H1 (cell line): ENCODE data around the gene BCL2L13. TPM values are rescaled to one million over a fixed set of nuclear protein-coding genes. Genes with fewer than 3 reads are reported as not detected.
A peak's percentile ranks its signal among the peaks of the same experiment; 100 is the strongest.

Source experiments
- CTCF ChIA-PET: fragments of 300-600 bp; sonication (Branson Sonifier 250); formaldehyde crosslinking; loops from one replicate; lab custom pipeline; 2021; ENCODE audit not compliant: partially characterized antibody; lab: Charles Lee
- POLR2A ChIA-PET: fragments of 300-600 bp; sonication (Branson Sonifier 250); formaldehyde crosslinking; loops from one replicate; lab custom pipeline; 2021; ENCODE audit warnings: inconsistent platforms; ENCODE audit not compliant: partially characterized antibody; lab: Charles Lee
- DNase-seq, 2 experiments: peaks; one replicate each; pipeline versions ENCODE4 v3.0.0 to v3.0.0-alpha.2; 2010 to 2022; ENCODE audit warnings: low spot score in 2 of 2, low read depth in 1 of 2, mixed read lengths in 1 of 2
- FAIRE-seq: peaks from 2 replicates; lab custom pipeline; 2011; peaks lifted over from hg19 to GRCh38; lab: Jason Lieb, UNC
- H2AFZ ChIP-seq: 2 replicates; pipeline ENCODE4 v1.8.1; 2012; ENCODE audit warnings: low read length, inconsistent platforms
- H2AK5ac ChIP-seq: 2 replicates; pipeline ENCODE4 v1.6.1; 2013; ENCODE audit warnings: low read depth, low read length
- H2BK120ac ChIP-seq: replicated peaks from 2 replicates; pipeline ENCODE3; 2013; ENCODE audit warnings: low read depth, low read length, inconsistent platforms
- H2BK12ac ChIP-seq: 2 replicates; pipeline ENCODE4 v1.6.1; 2013; ENCODE audit warnings: low read depth, low read length
- H2BK15ac ChIP-seq: 2 replicates; pipeline ENCODE4 v1.6.1; 2013; ENCODE audit warnings: low read length
- H2BK20ac ChIP-seq: 2 replicates; pipeline ENCODE4 v1.6.1; 2013; ENCODE audit warnings: low read length
- H2BK5ac ChIP-seq: 2 replicates; pipeline ENCODE4 v1.6.1; 2013; ENCODE audit warnings: low read depth, low read length
- H3K14ac ChIP-seq: 2 replicates; pipeline ENCODE4 v1.6.1; 2013; ENCODE audit warnings: inconsistent platforms; ENCODE audit not compliant: insufficient read length
- H3K18ac ChIP-seq: 2 replicates; pipeline ENCODE4 v1.6.1; 2013; ENCODE audit warnings: low read length; ENCODE audit errors: extremely low read depth
- H3K23ac ChIP-seq: 2 replicates; pipeline ENCODE4 v1.6.1; 2013; ENCODE audit warnings: inconsistent platforms; ENCODE audit not compliant: insufficient read length
- H3K23me2 ChIP-seq: 2 replicates; pipeline ENCODE4 v1.6.1; 2013; ENCODE audit warnings: low read depth, low read length
- H3K27ac ChIP-seq: 2 replicates; pipeline ENCODE4 v1.6.1; 2011; ENCODE audit warnings: low read depth, low read length, inconsistent platforms
- H3K27me3 ChIP-seq, 4 experiments: replicated peaks in 1 of 4; 1 replicate in 1 of 4; 2 replicates in 3 of 4; pipeline versions ENCODE4 v1.6.1 to v1.8.1; 2011 to 2013; ENCODE audit warnings: low read length in 3 of 4, mild to moderate bottlenecking in 3 of 4, inconsistent platforms in 2 of 4, mixed read lengths in 2 of 4, moderate library complexity in 1 of 4; ENCODE audit not compliant: control insufficient read depth in 3 of 4, insufficient read depth in 3 of 4; ENCODE audit errors: extremely low read depth in 1 of 4
- H3K36me3 ChIP-seq, 4 experiments: 2 replicates each; pipeline versions ENCODE4 v1.6.1 to v1.8.1; 2011 to 2013; ENCODE audit warnings: mild to moderate bottlenecking in 4 of 4, low read length in 3 of 4, moderate library complexity in 2 of 4, control low read depth in 1 of 4, inconsistent platforms in 1 of 4; ENCODE audit not compliant: insufficient read depth in 4 of 4, control insufficient read depth in 2 of 4
- H3K4ac ChIP-seq: replicated peaks from 2 replicates; pipeline ENCODE3; 2013; ENCODE audit warnings: low read length, low read depth, mixed read lengths, inconsistent platforms; ENCODE audit not compliant: insufficient read length
- H3K4me1 ChIP-seq, 4 experiments: replicated peaks in 1 of 4; 1 replicate in 1 of 4; 2 replicates in 3 of 4; pipeline versions ENCODE4 v1.6.1 to v1.8.1; 2011 to 2013; ENCODE audit warnings: low read length in 3 of 4, inconsistent platforms in 2 of 4, mixed read lengths in 1 of 4; ENCODE audit not compliant: insufficient read depth in 4 of 4, control insufficient read depth in 3 of 4
- H3K4me2 ChIP-seq, 2 experiments: 2 replicates each; pipeline versions ENCODE4 v1.6.1 to v1.8.1; 2011 to 2013; ENCODE audit warnings: low read depth in 2 of 2, low read length in 2 of 2, control low read depth in 1 of 2, inconsistent platforms in 1 of 2, mild to moderate bottlenecking in 1 of 2; ENCODE audit not compliant: insufficient read depth in 1 of 2
- H3K4me3 ChIP-seq, 4 experiments: fragments of 200-600, 300-600 bp in 1 of 4; sonication (generic), shearing (Covaris generic), sonication (Bioruptor Twin) in 1 of 4; 2 replicates each; pipeline versions ENCODE4 v1.5.1 to v1.8.1; 2011 to 2016; ENCODE audit warnings: low read length in 4 of 4, low read depth in 3 of 4, control low read depth in 2 of 4, inconsistent platforms in 2 of 4, mild to moderate bottlenecking in 2 of 4, mixed read lengths in 1 of 4, moderate library complexity in 1 of 4; ENCODE audit not compliant: insufficient read depth in 2 of 4; ENCODE audit errors: extremely low read depth in 1 of 4
- H3K56ac ChIP-seq: replicated peaks from 2 replicates; pipeline ENCODE3; 2013; ENCODE audit warnings: low read depth, mild to moderate bottlenecking, mixed read lengths, low read length, inconsistent platforms; ENCODE audit not compliant: insufficient read length
- H3K79me1 ChIP-seq: 2 replicates; pipeline ENCODE4 v1.6.1; 2013; ENCODE audit warnings: low read depth, low read length, control low read depth
- H3K79me2 ChIP-seq, 2 experiments: 2 replicates each; pipeline versions ENCODE4 v1.6.1 to v1.8.1; 2012 to 2013; ENCODE audit warnings: low read length in 2 of 2, mild to moderate bottlenecking in 2 of 2, inconsistent platforms in 1 of 2; ENCODE audit not compliant: insufficient read depth in 2 of 2, control insufficient read depth in 1 of 2
- H3K9ac ChIP-seq, 4 experiments: replicated peaks in 1 of 4; 1 replicate in 1 of 4; 2 replicates in 3 of 4; pipeline versions ENCODE4 v1.6.1 to v1.8.1; 2011 to 2013; ENCODE audit warnings: low read depth in 3 of 4, low read length in 3 of 4, control low read depth in 2 of 4, mild to moderate bottlenecking in 2 of 4, moderate library complexity in 2 of 4, inconsistent platforms in 1 of 4; ENCODE audit errors: extremely low read depth in 1 of 4
- H3K9me3 ChIP-seq, 2 experiments: 2 replicates each; pipeline versions ENCODE4 v1.6.1 to v1.8.1; 2012 to 2013; ENCODE audit warnings: mild to moderate bottlenecking in 2 of 2, moderate library complexity in 2 of 2, control low read depth in 1 of 2, inconsistent platforms in 1 of 2, low read depth in 1 of 2, low read length in 1 of 2, mixed read lengths in 1 of 2; ENCODE audit not compliant: insufficient read depth in 2 of 2
- H4K20me1 ChIP-seq, 2 experiments: replicated peaks in 1 of 2; 2 replicates each; pipeline versions ENCODE3 to v1.8.1; 2011 to 2013; ENCODE audit warnings: inconsistent platforms in 2 of 2, low read length in 2 of 2, mild to moderate bottlenecking in 1 of 2; ENCODE audit not compliant: insufficient read depth in 2 of 2, control insufficient read depth in 1 of 2
- H4K5ac ChIP-seq: 2 replicates; pipeline ENCODE4 v1.6.1; 2013; ENCODE audit warnings: low read length, low read depth, mixed read lengths, inconsistent platforms; ENCODE audit not compliant: insufficient read length
- H4K8ac ChIP-seq: 2 replicates; pipeline ENCODE4 v1.8.0; 2013; ENCODE audit warnings: mild to moderate bottlenecking, moderate library complexity, low read length, inconsistent platforms; ENCODE audit not compliant: insufficient read depth; ENCODE audit errors: extremely low read depth
- H4K91ac ChIP-seq: replicated peaks from 2 replicates; pipeline ENCODE3; 2013; ENCODE audit warnings: low read length, mixed read lengths, inconsistent platforms; ENCODE audit not compliant: insufficient read length
- POLR2A ChIP-seq, 2 experiments: IDR thresholded peaks; 1 replicate in 1 of 2; 2 replicates in 1 of 2; pipeline ENCODE4 v1.6.1; 2011; ENCODE audit warnings: low read depth in 2 of 2, low read length in 2 of 2, mild to moderate bottlenecking in 2 of 2; ENCODE audit errors: control extremely low read depth in 1 of 2
- WGBS, 2 experiments: shearing (Covaris generic) in 1 of 2; methylation state at CpG; one replicate each; pipeline versions ENCODE4 v1.1.6 to v1.1.7; 2013 to 2015; ENCODE audit warnings: low lambda C conversion rate in 2 of 2, mixed read lengths in 2 of 2, inconsistent platforms in 1 of 2, low coverage in 1 of 2, missing lambda C conversion rate in 1 of 2; ENCODE audit not compliant: insufficient replicate concordance in 2 of 2, insufficient coverage in 1 of 2, insufficient read length in 1 of 2; ENCODE audit errors: extremely low coverage in 1 of 2, missing lambda C conversion rate in 1 of 2; 5-methylcytosine and 5-hydroxymethylcytosine counted together
- polyA plus RNA-seq, 7 experiments: library from polyadenylated mRNA; depleted of rRNA in 3 of 7; stranded (reverse) in 5 of 7; unstranded in 2 of 7; fragments of >200 nt in 5 of 7; fragments of 200-250 nt in 2 of 7; gene quantifications; 1 replicate in 5 of 7; 2 replicates in 1 of 7; 4 replicates in 1 of 7; pipeline versions ENCODE4 v1.2.1 to v1.2.3, GENCODE V29; 2011 to 2013; ENCODE audit warnings: missing spikeins in 2 of 7, mixed read lengths in 2 of 7
- total RNA-seq: library from RNA; stranded (reverse); fragmentation: NEBNext Ultra II Directional; extraction: Animal tissue kit (Norgen Biotek cat#: 25700); gene quantifications from 2 replicates; pipeline ENCODE4 v1.2.1, GENCODE V29; 2021

Gene BCL2L13
- total and polyA plus RNA-seq, 2 of the 8 experiments (the other 6 are each of a cell fraction or from before 2014, with no cell fraction given) = 20.7 to 35.0 TPM

DNA sequence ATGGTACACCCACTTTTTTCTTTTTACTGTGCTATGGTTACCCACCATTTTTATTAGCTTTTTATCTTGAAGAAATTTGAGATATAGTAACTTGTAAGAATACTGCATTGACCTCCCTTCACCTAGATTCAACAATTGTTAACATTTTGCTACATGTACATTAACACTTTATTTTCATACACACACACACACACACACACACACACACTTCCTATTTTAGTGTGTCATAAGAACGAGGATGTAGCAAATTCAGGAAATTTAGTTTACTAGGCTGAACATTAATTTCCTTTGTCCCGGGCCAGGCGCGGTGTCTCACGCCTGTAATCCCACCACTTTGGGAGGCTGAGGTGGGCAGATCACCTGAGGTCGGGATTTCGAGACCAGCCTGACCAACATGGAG lies 8.9 kb upstream of the BCL2L13 start:
- H3K27ac ChIP-seq = no peak overlapping the region
- no peaks in the 10 kb centered on the region for H3K4me1 ChIP-seq
- peak overlapping the region in 1 of 4 experiments; percentile 88; a peak in 5 of 8 replicates for H3K4me3 ChIP-seq
- H2BK120ac ChIP-seq = no peak overlapping the region
- no peak overlapping the region for H4K8ac ChIP-seq
- peaks cover 2% of the 10 kb centered on the region; the same call in 1 of the 2 replicates for H3K79me1 ChIP-seq
- no peak overlapping the region for H3K14ac ChIP-seq
- DNase-seq = no peak
- no peak overlapping the region for H2AK5ac ChIP-seq
- no peak overlapping the region for H3K4ac ChIP-seq
- no peak overlapping the region for H3K9ac ChIP-seq
- H2AFZ ChIP-seq = no peak overlapping the region
- no peak for FAIRE-seq
- no peak overlapping the region for H3K56ac ChIP-seq
- H3K23me2 ChIP-seq = peaks cover 4% of the 10 kb centered on the region; the same call in 1 of the 2 replicates
- no peak overlapping the region for H3K23ac ChIP-seq
- H2BK20ac ChIP-seq = no peak overlapping the region
- H3K79me2 ChIP-seq = peaks cover 3 to 31% of the 10 kb centered on the region in 2 experiments; a peak in 3 of 4 replicates
- no peak overlapping the region for H3K18ac ChIP-seq
- H3K9me3 ChIP-seq = no peaks in the 10 kb centered on the region
- H3K27me3 ChIP-seq = no peaks in the 10 kb centered on the region
- no peak overlapping the region for H4K5ac ChIP-seq
- WGBS, 2 experiments = 93% methylated on average over 7 of the region's 7 CpGs; no CpG with 5 or more reads in 1 of the 2 experiments
- H2BK12ac ChIP-seq = 0 out of 2 replicates have a peak overlapping the region, but pooled peaks have one; percentile 39
- no peaks in the 10 kb centered on the region for H3K36me3 ChIP-seq
- POLR2A ChIA-PET = interaction anchor here (0.8 to 0.9 kb wide), 3 partner anchors 9 to 92 kb away, joined by 3 to 8 read pairs (median 4); partner anchors contain the start of gene BCL2L13
- CTCF ChIA-PET = no interaction called here
- peak overlapping the region; percentile 73 to 82; a peak in 2 of 4 replicates for H3K4me2 ChIP-seq
- no peak overlapping the region for H2BK15ac ChIP-seq
- no peak overlapping the region for H4K91ac ChIP-seq
- no peaks in the 10 kb centered on the region for H4K20me1 ChIP-seq
- no peak overlapping the region for H2BK5ac ChIP-seq
- no peak for TF ChIP-seq POLR2A (IDR thresholded peaks at IDR 0.05; ENCODE audit: control extremely low read depth in 1 of 2, low read depth in 2 of 2, low read length in 2 of 2)
